HT-29 (cell line): ENCODE data around the gene TRIM43. TPM values are rescaled to one million over a fixed set of nuclear protein-coding genes. Genes with fewer than 3 reads are reported as not detected.
"Not testable (repeated sequence)": the region's sequence is repeated elsewhere in the genome, so short reads cannot be mapped to it uniquely, and the experiment has no call there.

ENCODE experiments used
- DNase-seq: peaks from one replicate; pipeline ENCODE4 v3.0.0-alpha.2; 2015; ENCODE audit warnings: low spot score
- small RNA-seq: library from RNA; depleted of rRNA; stranded (forward); fragments of <200 nt; gene quantifications from one replicate; pipeline ENCODE3, GENCODE V24; 2014
- total RNA-seq: library from RNA; depleted of rRNA; stranded (reverse); fragments of >200 nt; shearing (Covaris generic); gene quantifications from 2 replicates; pipeline ENCODE4 v1.2.3, GENCODE V29; 2014; rRNA removed

The TRIM43 gene
- total RNA-seq, 1 experiment from 2014 or later: not detected

- not testable (repeated sequence) for DNase-seq
Measured at GRCh38 chr2:95641289-95641575, 49.4 kb downstream of the TRIM43 start.

DNA sequence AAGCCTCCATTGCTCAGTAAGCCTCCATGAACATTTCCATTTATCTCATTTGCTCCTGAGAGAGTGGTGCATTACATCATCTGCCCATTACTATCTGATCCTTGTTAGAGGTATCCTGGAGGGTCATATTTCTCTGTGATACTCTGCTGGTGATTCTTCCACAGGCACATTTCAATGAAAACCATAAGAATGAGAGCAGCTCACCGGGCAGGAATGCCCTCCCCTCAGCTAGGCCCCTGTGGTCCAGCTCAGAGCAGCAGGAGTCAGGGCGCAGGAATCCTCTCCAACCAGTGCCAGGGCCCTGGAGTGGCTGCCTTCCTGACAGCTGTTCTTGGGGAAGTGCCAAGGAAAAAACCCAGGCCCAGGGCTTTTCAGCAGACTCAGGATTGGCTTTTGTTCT is 50.0 kb downstream of the TRIM43 start:
- DNase-seq: not testable (repeated sequence)

DNA sequence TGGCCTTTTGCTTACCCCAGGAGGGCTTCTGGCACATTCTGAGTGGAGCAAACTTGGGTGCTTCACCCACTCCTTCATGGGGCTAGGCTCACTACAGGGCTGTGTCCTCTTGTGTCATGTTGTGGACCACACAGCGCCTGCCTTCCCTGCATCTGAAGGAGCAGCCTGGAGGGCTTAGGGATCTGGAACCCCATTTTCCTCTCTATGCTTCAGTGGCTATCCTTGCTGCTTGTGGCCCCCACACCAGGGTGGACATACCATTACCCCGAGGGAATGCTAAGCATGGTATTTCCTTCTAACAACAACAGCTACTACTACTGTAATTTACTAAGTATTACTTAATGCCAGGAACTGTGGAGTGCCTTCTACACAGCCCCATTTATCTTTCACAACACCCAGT is 50.6 kb downstream of the TRIM43 start:
- DNase-seq: not testable (repeated sequence)

- not testable (repeated sequence) for DNase-seq
Measured at GRCh38 chr2:95642951-95643350, 51.1 kb downstream of the TRIM43 start.

- DNase-seq: not testable (repeated sequence)
Measured at GRCh38 chr2:95645312-95645711, 53.5 kb downstream of the TRIM43 start.

- DNase-seq: not testable (repeated sequence)
Measured at GRCh38 chr2:95646274-95646994, 54.6 kb downstream of the TRIM43 start.

DNA sequence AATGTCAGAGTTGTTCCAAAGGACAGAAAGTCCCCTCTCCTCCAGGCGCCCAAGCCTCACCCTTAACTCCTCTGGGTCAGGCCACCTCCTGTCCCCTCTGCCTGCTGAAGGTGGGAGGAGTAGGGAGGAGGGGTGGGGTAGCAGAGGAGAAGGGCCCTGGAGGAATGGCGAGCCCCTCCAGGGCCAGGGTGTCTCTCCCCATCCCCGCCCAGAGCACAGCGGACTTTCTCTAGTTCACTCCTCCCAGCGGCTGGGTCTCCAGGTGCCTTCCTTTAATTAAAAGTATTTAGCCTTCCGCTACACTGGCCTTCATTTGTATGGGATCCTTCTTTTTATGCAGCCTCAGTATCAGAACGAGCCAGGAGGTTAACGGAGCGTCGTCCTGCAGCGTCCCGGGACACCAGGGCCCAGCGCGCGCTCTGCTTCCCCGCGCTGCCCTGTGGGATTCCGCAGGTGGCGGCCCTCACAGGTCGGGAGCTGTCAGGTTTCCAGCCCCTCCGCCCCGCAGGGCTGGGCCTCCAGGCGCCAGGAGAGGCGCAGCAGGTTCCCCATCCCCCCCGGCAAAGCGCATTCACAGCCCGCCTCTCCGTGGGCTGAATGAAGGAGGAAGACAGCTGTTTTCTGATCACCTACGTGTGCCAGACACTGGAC is 57.2 kb downstream of the TRIM43 start:
- not testable (repeated sequence) for DNase-seq

Small RNA genes lying within 50 kb of the gene (small RNA-seq; reads per million reads assigned to genes)
- gene AC009237.4: not detected
- not detected for gene AC009237.7

Other genes with a start within 250 kb of the TRIM43 start
- gene FAHD2A, start 189.3 kb upstream of the TRIM43 start, total RNA-seq: 20.8 and 26.2 TPM in 2 replicates
- not detected in 2 replicates for gene TRIM43B, start 107.2 kb upstream of the TRIM43 start, total RNA-seq